Measurements from ENCODE around the gene TOGARAM1.
"Not testable (repeated sequence)": the region's sequence is repeated elsewhere in the genome, so short reads cannot be mapped to it uniquely, and the experiment has no call there.

Gene TOGARAM1

DNA sequence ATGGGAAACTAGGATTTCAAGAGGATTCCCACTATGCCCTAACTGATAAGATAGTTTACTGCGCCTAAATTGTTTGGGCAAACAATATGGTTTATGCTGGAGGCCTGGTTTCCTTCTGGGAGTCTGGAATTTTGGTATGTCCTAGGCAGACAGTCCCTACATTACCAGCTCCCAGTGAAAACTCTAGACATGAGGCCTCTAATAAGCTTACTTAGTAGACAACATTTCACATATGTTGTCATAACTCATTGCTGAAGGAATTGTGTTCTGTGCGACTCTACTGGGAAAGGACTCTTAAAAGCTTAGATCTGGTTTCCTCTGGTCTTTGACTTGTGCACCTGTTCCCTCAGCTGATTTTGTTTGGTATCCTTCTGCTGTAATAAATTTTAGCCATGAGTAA is 104.0 kb downstream of the TOGARAM1 start:
- TF ChIP-seq, protein P1, sequence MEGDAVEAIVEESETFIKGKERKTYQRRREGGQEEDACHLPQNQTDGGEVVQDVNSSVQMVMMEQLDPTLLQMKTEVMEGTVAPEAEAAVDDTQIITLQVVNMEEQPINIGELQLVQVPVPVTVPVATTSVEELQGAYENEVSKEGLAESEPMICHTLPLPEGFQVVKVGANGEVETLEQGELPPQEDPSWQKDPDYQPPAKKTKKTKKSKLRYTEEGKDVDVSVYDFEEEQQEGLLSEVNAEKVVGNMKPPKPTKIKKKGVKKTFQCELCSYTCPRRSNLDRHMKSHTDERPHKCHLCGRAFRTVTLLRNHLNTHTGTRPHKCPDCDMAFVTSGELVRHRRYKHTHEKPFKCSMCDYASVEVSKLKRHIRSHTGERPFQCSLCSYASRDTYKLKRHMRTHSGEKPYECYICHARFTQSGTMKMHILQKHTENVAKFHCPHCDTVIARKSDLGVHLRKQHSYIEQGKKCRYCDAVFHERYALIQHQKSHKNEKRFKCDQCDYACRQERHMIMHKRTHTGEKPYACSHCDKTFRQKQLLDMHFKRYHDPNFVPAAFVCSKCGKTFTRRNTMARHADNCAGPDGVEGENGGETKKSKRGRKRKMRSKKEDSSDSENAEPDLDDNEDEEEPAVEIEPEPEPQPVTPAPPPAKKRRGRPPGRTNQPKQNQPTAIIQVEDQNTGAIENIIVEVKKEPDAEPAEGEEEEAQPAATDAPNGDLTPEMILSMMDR (IDR thresholded peaks at IDR 0.05; ENCODE audit: low read depth, low read length, missing control alignments): no peak
- no peak for DNase-seq (ENCODE audit: extremely low read depth, low read depth)
- H3K4me3 ChIP-seq (replicated peaks; ENCODE audit: low read depth, low read length): no peak overlapping the region

DNA sequence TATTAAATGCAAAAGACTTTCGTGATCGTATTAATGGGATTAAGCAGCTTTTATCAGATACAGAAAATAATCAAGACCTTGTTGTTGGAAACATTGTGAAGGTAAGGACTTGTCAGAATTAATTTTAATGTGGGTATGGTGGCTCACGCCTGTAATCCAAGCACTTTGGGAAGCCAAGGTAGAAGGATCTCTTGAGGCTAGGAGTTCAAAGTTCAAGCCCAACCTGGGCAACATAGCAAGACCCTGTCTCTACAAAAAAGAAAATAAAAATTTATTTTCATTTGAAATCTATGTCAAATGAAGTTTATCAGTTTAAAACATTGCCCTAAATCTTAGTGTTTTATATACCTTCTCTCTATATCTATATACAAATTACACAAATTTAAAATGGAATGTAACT is 104.7 kb downstream of the TOGARAM1 start:
- TF ChIP-seq, protein P1 (IDR thresholded peaks at IDR 0.05; ENCODE audit: low read depth, low read length, missing control alignments): no peak

DNA sequence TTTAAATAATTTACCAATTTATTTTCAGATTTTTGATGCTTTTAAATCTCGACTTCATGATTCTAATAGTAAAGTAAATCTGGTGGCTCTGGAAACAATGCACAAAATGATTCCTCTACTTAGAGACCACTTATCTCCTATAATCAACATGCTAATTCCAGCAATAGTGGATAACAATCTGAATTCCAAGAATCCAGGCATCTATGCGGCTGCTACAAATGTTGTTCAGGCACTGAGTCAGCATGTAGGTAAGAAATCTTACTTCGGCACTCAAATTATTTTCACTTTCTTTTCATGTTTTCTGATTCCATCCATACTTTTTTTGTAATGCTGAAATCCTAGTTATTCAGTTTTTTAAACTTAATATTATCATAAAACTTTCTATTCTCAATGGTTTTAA is 106.4 kb downstream of the TOGARAM1 start:
- TF ChIP-seq, protein P1 (IDR thresholded peaks at IDR 0.05; ENCODE audit: low read depth, low read length, missing control alignments): no peak
- H3K4me3 ChIP-seq (replicated peaks; ENCODE audit: low read depth, low read length): no peak overlapping the region
- DNase-seq (ENCODE audit: extremely low read depth, low read depth): no peak

More for the DNA sequence above, 104.7 kb downstream of the TOGARAM1 start:
- DNase-seq (ENCODE audit: extremely low read depth, low read depth): no peak
- H3K4me3 ChIP-seq (replicated peaks; ENCODE audit: low read depth, low read length): no peak overlapping the region

DNA sequence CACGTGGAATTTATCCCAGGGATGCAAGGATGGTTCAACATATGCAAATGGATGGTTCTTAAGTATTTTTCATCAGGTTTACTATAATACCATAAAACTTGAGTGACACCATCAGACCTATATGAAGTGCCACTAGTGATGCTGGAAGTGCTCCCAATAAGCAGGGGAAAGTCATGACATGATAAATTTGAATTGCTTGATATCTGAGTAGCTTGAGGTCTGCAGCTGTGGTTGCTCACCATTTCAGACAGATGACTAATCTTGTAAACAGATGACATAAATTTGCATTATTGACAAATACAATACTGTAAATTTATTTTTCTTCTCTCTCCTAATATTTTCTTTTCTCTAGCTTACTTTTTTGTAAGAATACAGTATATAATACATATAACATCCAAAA is 108.2 kb downstream of the TOGARAM1 start:
- no peak overlapping the region for H3K4me3 ChIP-seq (replicated peaks; ENCODE audit: low read depth, low read length)
- no peak for DNase-seq (ENCODE audit: extremely low read depth, low read depth)
- TF ChIP-seq, protein P1 (IDR thresholded peaks at IDR 0.05; ENCODE audit: low read depth, low read length, missing control alignments): no peak

DNA sequence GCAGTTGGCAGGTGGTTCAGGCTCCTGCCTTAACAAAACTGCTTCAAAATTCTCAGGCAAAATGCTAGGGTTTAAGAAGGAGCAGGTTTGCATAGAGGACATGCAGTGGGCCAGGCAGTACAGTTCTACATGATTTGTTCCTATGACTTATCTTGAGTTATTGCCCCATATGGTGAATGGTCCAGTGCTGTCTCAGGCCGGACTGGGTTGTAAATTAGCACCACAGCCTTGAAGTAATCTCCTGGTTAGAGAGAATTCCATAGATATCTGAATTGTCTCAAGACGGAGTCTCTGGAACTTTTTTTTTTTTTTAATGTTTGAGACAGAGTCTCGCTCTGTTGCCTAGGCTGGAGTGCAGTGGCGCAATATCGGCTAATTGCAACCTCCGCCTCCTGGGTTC is 110.1 kb downstream of the TOGARAM1 start:
- TF ChIP-seq, protein P1 (IDR thresholded peaks at IDR 0.05; ENCODE audit: low read depth, low read length, missing control alignments): no peak
- no peak for DNase-seq (ENCODE audit: extremely low read depth, low read depth)
- H3K4me3 ChIP-seq (replicated peaks; ENCODE audit: low read depth, low read length): no peak overlapping the region

DNA sequence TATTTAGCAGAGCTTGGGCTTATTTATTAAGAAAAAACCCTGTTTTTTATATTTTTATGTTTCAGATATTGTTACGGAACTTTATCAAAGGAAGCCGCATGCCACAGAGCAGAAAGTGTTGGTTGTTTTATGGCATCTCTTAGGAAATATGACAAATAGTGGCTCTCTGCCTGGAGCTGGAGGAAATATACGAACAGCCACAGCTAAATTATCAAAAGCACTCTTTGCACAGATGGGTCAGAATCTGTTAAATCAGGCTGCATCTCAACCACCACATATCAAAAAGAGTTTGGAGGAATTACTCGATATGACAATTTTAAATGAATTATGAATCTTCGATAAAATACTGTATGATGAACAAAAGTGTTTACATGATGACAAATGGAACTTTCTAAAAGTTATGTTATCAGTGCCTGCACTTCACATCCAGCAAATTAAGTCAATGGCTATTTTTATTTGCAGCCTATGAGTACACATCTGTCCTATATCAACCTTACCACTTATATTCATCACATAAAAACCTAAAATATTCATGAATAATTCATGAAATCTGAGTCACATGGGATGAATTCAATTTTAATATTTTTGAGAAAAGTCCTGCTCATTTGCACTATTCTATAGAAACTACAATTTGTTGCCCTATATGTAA is 111.4 kb downstream of the TOGARAM1 start:
- DNase-seq (ENCODE audit: extremely low read depth, low read depth): no peak
- no peak overlapping the region for H3K4me3 ChIP-seq (replicated peaks; ENCODE audit: low read depth, low read length)
- TF ChIP-seq, protein P1 (IDR thresholded peaks at IDR 0.05; ENCODE audit: low read depth, low read length, missing control alignments): no peak

DNA sequence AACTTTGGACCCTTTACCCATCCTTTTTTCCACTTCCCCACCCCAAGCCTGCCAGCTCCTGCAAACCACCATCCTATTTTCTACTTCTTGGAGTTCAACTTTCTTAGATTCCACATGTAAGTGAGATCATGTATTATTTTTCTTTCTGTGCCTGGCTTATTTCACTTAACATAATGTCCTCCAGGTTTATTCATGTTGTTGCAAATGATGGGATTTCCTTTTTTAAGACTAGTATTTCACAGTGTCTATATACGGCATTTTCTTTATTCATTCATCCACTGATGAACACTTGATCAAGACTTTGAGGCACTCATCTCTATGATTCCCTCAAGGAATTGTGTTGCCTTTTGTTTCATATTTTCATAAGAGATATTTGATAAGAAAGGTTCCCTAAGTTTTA is 116.3 kb downstream of the TOGARAM1 start:
- no peak for DNase-seq (ENCODE audit: extremely low read depth, low read depth)
- TF ChIP-seq, protein P1 (IDR thresholded peaks at IDR 0.05; ENCODE audit: low read depth, low read length, missing control alignments): no peak

DNA sequence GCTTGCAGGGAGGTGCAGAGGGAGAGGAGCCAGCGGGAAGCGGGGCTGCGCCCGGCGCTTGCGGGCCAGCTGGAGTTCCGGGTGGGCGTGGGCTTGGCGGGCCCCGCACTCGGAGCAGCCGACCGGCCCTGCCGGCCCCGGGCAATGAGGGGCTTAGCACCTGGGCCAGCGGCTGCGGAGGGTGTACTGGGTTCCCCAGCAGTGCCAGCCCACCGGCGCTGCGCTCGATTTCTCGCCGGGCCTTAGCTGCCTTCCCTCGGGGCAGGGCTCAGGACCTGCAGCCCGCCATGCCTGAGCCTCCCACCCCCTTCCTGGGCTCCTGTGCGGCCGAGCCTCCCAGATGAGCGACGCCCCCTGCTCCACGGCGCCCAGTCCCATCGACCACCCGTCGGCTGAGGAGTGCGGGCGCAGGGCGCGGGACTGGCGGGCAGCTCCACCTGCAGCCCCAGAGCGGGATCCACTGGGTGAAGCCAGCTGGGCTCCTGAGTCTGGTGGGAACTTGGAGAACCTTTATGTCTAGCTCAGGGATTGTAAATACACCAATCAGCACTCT is 118.5 kb downstream of the TOGARAM1 start:
- not testable (repeated sequence) for H3K4me3 ChIP-seq (replicated peaks; ENCODE audit: low read depth, low read length); DNase-seq (ENCODE audit: extremely low read depth, low read depth)

More for the DNA sequence above, 116.3 kb downstream of the TOGARAM1 start:
- no peak overlapping the region for H3K4me3 ChIP-seq (replicated peaks; ENCODE audit: low read depth, low read length)

DNA sequence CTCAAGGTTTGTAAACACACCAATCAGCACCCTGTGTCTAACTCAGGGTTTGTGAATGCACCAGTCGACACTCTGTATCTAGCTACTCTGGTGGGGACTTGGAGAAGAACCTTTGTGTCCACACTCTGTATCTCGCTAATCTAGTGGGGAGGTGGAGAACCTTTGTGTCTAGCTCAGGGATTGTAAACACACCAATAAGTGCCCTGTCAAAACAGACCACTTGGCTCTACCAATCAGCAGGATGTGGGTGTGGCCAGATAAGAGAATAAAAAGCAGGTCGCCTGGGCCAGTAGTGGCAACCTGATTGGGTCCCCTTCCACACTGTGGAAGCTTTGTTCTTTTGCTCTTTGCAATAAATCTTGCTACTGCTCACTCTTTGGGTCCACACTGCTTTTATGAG is 119.1 kb downstream of the TOGARAM1 start:
- not testable (repeated sequence) for H3K4me3 ChIP-seq (replicated peaks; ENCODE audit: low read depth, low read length); DNase-seq (ENCODE audit: extremely low read depth, low read depth)

Measured in HFF-Myc (cell line).